Trophoblast cell (in vitro differentiated cells and primary cell): ENCODE measurements around the gene LEAP2.

Source experiments
- DNase-seq, 2 donors: peaks; one replicate each; pipeline ENCODE4 v3.0.0-alpha.2; 2016
- H2AFZ ChIP-seq: 2 replicates; pipeline ENCODE4 v1.6.1; 2013; ENCODE audit warnings: low read length, moderate library complexity, mild to moderate bottlenecking; ENCODE audit not compliant: insufficient read depth, poor library complexity
- H2AK5ac ChIP-seq: 2 replicates; pipeline ENCODE4 v1.6.1; 2013; ENCODE audit warnings: mild to moderate bottlenecking, low read length
- H2BK120ac ChIP-seq: 2 replicates; pipeline ENCODE4 v1.6.1; 2013; ENCODE audit warnings: low read length, mild to moderate bottlenecking, moderate library complexity; ENCODE audit not compliant: insufficient read depth, poor library complexity
- H2BK12ac ChIP-seq: 2 replicates; pipeline ENCODE4 v1.6.1; 2013; ENCODE audit warnings: mild to moderate bottlenecking, low read length, moderate library complexity
- H2BK5ac ChIP-seq: 2 replicates; pipeline ENCODE4 v1.6.1; 2013; ENCODE audit warnings: low read length, low read depth, moderate library complexity, mild to moderate bottlenecking; ENCODE audit not compliant: poor library complexity
- H3K14ac ChIP-seq: 2 replicates; pipeline ENCODE4 v1.6.1; 2013; ENCODE audit warnings: mild to moderate bottlenecking, low read length
- H3K18ac ChIP-seq: 2 replicates; pipeline ENCODE4 v1.6.1; 2013; ENCODE audit warnings: mild to moderate bottlenecking, low read length
- H3K23ac ChIP-seq: 2 replicates; pipeline ENCODE4 v1.6.1; 2013; ENCODE audit warnings: low read length
- H3K27ac ChIP-seq: 2 replicates; pipeline ENCODE4 v1.5.1; 2013; ENCODE audit warnings: low read depth, mild to moderate bottlenecking, inconsistent platforms, low read length, moderate library complexity
- H3K27me3 ChIP-seq: 2 replicates; pipeline ENCODE4 v1.6.1; 2013; ENCODE audit warnings: inconsistent platforms, mild to moderate bottlenecking, low read length, moderate library complexity; ENCODE audit not compliant: insufficient read depth
- H3K36me3 ChIP-seq, 2 experiments: 1 replicate in 1 of 2; 2 replicates in 1 of 2; pipeline ENCODE4 v1.6.1; 2013; ENCODE audit warnings: low read length in 2 of 2, mild to moderate bottlenecking in 2 of 2, moderate library complexity in 1 of 2; ENCODE audit not compliant: insufficient read depth in 2 of 2, control insufficient read depth in 1 of 2
- H3K4ac ChIP-seq: 2 replicates; pipeline ENCODE4 v1.6.1; 2013; ENCODE audit warnings: low read depth, mild to moderate bottlenecking, low read length, moderate library complexity
- H3K4me1 ChIP-seq, 2 experiments: 1 replicate in 1 of 2; 2 replicates in 1 of 2; pipeline ENCODE4 v1.6.1; 2013; ENCODE audit warnings: low read length in 2 of 2, mild to moderate bottlenecking in 2 of 2, moderate library complexity in 1 of 2; ENCODE audit not compliant: insufficient read depth in 2 of 2, control insufficient read depth in 1 of 2
- H3K4me2 ChIP-seq: 2 replicates; pipeline ENCODE4 v1.6.1; 2013; ENCODE audit warnings: inconsistent platforms, mild to moderate bottlenecking, low read length, moderate library complexity
- H3K4me3 ChIP-seq: 2 replicates; pipeline ENCODE4 v1.5.1; 2013; ENCODE audit warnings: mild to moderate bottlenecking, low read depth, low read length, inconsistent platforms
- H3K79me1 ChIP-seq: one replicate; pipeline ENCODE4 v1.6.1; 2013; ENCODE audit warnings: low read length
- H3K79me2 ChIP-seq: 2 replicates; pipeline ENCODE4 v1.6.1; 2013; ENCODE audit warnings: low read length, mild to moderate bottlenecking; ENCODE audit not compliant: control insufficient read depth, insufficient read depth, poor library complexity
- H3K9ac ChIP-seq: 2 replicates; pipeline ENCODE4 v1.6.1; 2013; ENCODE audit warnings: mild to moderate bottlenecking, low read length
- H3K9me3 ChIP-seq: 2 replicates; pipeline ENCODE4 v1.6.1; 2013; ENCODE audit warnings: low read depth, mild to moderate bottlenecking, control low read depth, inconsistent platforms, low read length; ENCODE audit not compliant: insufficient read depth
- H4K12ac ChIP-seq: 2 replicates; pipeline ENCODE4 v1.6.1; 2013; ENCODE audit warnings: low read depth, mild to moderate bottlenecking, low read length, moderate library complexity
- H4K8ac ChIP-seq: 2 replicates; pipeline ENCODE4 v1.6.1; 2013; ENCODE audit warnings: low read depth, mild to moderate bottlenecking, low read length, moderate library complexity
- H4K91ac ChIP-seq: one replicate; pipeline ENCODE4 v1.6.1; 2013; ENCODE audit warnings: low read depth, mild to moderate bottlenecking, low read length, moderate library complexity
- WGBS: extraction: QIAGEN DNeasy Blood & Tissue Kit; methylation state at CpG from one replicate; pipeline ENCODE4 v1.1.7; 2013; ENCODE audit warnings: missing lambda C conversion rate; ENCODE audit not compliant: insufficient read length, insufficient coverage; ENCODE audit errors: extremely low coverage; 5-methylcytosine and 5-hydroxymethylcytosine counted together

LEAP2 gene

DNA sequence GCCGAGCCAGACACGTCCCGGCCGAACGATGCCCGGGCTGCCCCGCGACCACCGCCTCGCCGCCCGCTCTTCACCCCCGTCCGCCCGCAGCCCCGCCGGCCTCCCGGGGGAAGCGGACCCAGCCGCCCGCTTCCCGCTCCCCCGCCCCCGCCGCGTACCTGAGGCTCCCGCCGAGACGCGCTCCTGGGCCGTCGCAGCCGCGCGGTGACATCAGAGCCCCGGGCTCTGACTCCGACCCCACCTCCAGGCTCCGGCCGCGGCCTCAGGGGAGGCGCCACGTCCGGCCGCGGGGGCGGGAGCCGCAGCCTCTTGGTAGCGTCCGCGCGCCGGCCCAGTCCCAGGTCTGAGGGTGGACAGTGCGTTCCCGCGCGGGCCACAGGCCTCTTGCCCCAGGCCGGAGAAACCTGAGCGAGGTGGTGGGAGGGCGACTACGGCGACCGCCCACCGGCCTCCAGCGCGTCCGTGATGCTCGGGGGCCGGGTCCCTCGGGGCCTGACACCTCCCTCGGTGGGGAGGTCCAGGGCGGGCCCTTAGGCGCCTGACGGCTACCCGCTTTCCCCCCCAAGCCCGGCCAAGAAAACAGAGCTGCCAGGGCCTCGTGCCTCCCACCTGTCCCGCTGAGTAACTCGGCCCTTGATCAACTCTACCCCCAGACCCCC lies 42.9 kb upstream of the LEAP2 start, which contains the start of gene SHROOM1:
TSS of gene SHROOM1 (minus strand) at position 212 of the 659 bp plus-strand sequence. CDS start 4,507 bp downstream, outside the sequence.
- Histone ChIP-seq H2AFZ (peak within 1 kb of the TSS; percentile 94), H3K23ac (no peak within 1 kb of the TSS), H2AK5ac (peak within 1 kb of the TSS; percentile 44), H3K79me2 (peaks cover 6% of the 10 kb centered on the region), H3K14ac (peak within 1 kb of the TSS; percentile 94), H3K27ac (peak within 1 kb of the TSS; percentile 24), H3K79me1 (peaks cover 14% of the 10 kb centered on the region), H3K18ac (peak within 1 kb of the TSS; percentile 92), H3K9ac (peak within 1 kb of the TSS; percentile 70), H3K4ac (peak within 1 kb of the TSS; percentile 50), H2BK5ac (peak within 1 kb of the TSS; percentile 31), H2BK12ac (no peak within 1 kb of the TSS), H3K36me3 (no peaks in the 10 kb centered on the region), H2BK120ac (peak within 1 kb of the TSS; percentile 78), H3K4me3 (peak within 1 kb of the TSS; percentile 76), H4K12ac (peak within 1 kb of the TSS; percentile 79), H3K9me3 (no peaks in the 10 kb centered on the region), H4K91ac (peak within 1 kb of the TSS; percentile 93), H4K8ac (peak within 1 kb of the TSS; percentile 91), H3K27me3 (no peaks in the 10 kb centered on the region), H3K4me2 (peak within 1 kb of the TSS; percentile 81), H3K4me1 (peaks cover 17 to 18% of the 10 kb centered on the region in 2 experiments)
- peak; percentile 52 to 67 for DNase-seq
- WGBS: no CpG with 5 or more reads among the region's 78 CpGs

DNA sequence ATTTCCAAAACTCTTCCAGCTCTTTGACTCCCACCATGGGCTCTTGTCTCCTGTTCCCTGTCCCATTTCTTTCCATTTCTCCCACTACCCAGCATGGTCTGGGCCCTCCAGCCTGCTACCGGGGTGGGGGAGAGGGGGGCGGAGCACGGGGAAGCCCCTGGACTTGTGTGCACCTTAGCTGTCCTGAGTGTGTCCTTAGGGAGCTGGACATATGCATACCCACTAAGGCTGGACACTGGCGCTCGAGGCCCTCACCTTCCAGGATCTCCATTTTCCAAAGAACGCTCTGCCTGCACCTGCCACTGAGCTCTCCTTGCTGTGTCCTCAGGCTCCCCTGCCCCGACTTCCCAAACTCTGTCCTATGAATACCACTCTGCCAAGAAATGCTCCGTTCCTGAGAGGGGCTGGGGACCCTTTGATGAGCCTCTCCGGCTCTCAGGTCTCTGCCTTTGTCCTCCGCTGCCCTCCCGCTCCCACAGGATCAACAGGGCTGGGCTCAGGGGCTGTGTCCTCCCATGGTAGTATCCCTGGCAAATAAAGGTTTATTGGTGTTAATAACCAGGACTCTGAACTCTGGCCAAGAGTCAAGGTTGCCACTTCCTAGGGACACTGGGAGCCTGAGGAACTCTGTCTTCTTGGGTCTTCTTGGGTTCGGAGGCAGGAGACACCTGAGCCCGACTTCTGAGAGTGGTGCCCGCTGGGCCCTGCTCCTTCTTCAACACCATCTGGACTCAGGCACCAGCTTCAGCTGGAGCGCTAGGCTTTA lies 42.2 kb upstream of the LEAP2 start:
- DNase-seq: no peak
- Histone ChIP-seq H2BK5ac (no peak overlapping the region), H3K27me3 (no peaks in the 10 kb centered on the region), H3K79me2 (peaks cover 6% of the 10 kb centered on the region), H4K91ac (peak overlapping the region; percentile 93), H3K4me2 (peak overlapping the region; percentile 81), H4K8ac (peak overlapping the region; percentile 91), H3K9me3 (no peaks in the 10 kb centered on the region), H2BK120ac (no peak overlapping the region), H3K36me3 (no peaks in the 10 kb centered on the region), H3K27ac (no peak overlapping the region), H4K12ac (peak overlapping the region; percentile 73), H3K4me1 (peaks cover 11% of the 10 kb centered on the region in 2 experiments), H3K23ac (no peak overlapping the region), H2AFZ (no peak overlapping the region), H3K4ac (no peak overlapping the region), H2BK12ac (no peak overlapping the region), H3K14ac (no peak overlapping the region), H3K4me3 (peak overlapping the region; percentile 76), H3K18ac (no peak overlapping the region), H3K9ac (no peak overlapping the region), H3K79me1 (peaks cover 9% of the 10 kb centered on the region), H2AK5ac (peak overlapping the region; percentile 3)
- no CpG with 5 or more reads among the region's 15 CpGs for WGBS

DNA sequence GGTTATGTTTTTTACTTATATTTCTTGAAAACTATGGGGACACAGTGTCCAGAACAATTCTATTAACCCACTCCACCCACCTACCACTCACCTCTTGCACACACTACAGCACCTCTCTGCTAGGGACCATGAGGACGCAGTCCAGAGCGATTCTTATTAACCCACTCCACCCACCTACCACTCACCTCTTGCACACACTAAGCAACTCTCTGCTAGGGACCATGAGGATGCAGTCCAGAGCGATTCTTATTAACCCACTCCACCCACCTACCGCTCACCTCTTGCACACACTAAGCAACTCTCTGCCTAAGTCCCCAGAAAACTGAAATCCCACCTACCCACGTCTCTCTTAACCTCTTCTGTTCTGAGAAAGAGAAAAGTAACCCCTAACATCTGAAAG lies 40.9 kb upstream of the LEAP2 start:
- no peak for DNase-seq
- H3K79me2 ChIP-seq: peaks cover 6% of the 10 kb centered on the region
- no peak overlapping the region for H4K91ac ChIP-seq
- H3K23ac ChIP-seq: no peak overlapping the region
- no peak overlapping the region for H2AK5ac ChIP-seq
- no peak overlapping the region for H2BK5ac ChIP-seq
- no peak overlapping the region for H2BK120ac ChIP-seq
- H2AFZ ChIP-seq: no peak overlapping the region
- H3K79me1 ChIP-seq: peaks cover 9% of the 10 kb centered on the region
- no peaks in the 10 kb centered on the region for H3K27me3 ChIP-seq
- no peak overlapping the region for H2BK12ac ChIP-seq
- no peaks in the 10 kb centered on the region for H3K9me3 ChIP-seq
- no peak overlapping the region for H4K12ac ChIP-seq
- H3K4me1 ChIP-seq: peaks cover 8 to 9% of the 10 kb centered on the region in 2 experiments
- no peak overlapping the region for H3K4me3 ChIP-seq
- no peak overlapping the region for H3K14ac ChIP-seq
- no peak overlapping the region for H3K4ac ChIP-seq
- no CpG with 5 or more reads among the region's 5 CpGs for WGBS
- H4K8ac ChIP-seq: no peak overlapping the region
- no peak overlapping the region for H3K18ac ChIP-seq
- no peak overlapping the region for H3K9ac ChIP-seq
- H3K4me2 ChIP-seq: no peak overlapping the region
- H3K36me3 ChIP-seq: no peaks in the 10 kb centered on the region
- H3K27ac ChIP-seq: no peak overlapping the region

DNA sequence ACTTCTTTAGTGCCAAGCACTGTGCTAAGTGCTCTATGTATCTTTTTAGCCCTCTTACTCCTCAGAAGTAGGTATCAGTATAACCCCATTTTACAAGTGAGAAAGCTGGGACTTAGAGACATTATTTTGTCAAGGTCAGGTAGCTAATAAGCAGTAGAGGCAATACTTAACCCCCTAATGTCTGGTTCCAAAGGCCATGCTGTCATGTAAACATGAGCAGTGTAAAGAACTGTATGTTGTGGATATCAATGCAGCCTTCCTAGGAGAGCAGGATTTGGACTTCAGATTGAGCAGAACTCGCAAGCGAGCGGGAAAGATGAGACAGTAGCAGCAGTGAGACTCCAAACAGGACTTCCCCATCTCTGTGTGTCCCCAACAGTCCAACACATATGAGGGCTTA lies 39.4 kb upstream of the LEAP2 start:
- H3K4me1 ChIP-seq: peaks cover 8 to 9% of the 10 kb centered on the region in 2 experiments
- H2AK5ac ChIP-seq: no peak overlapping the region
- DNase-seq: no peak
- H3K79me1 ChIP-seq: peaks cover 9% of the 10 kb centered on the region
- H3K4ac ChIP-seq: no peak overlapping the region
- no peak overlapping the region for H2BK5ac ChIP-seq
- H3K9ac ChIP-seq: no peak overlapping the region
- no peak overlapping the region for H4K91ac ChIP-seq
- no peak overlapping the region for H3K18ac ChIP-seq
- no peak overlapping the region for H4K8ac ChIP-seq
- no peak overlapping the region for H3K4me2 ChIP-seq
- no peak overlapping the region for H2BK12ac ChIP-seq
- no peak overlapping the region for H2AFZ ChIP-seq
- no peaks in the 10 kb centered on the region for H3K27me3 ChIP-seq
- H3K14ac ChIP-seq: no peak overlapping the region
- H4K12ac ChIP-seq: no peak overlapping the region
- no peak overlapping the region for H2BK120ac ChIP-seq
- H3K36me3 ChIP-seq: no peaks in the 10 kb centered on the region
- H3K9me3 ChIP-seq: no peaks in the 10 kb centered on the region
- no CpG with 5 or more reads among the region's 3 CpGs for WGBS
- H3K79me2 ChIP-seq: peaks cover 6% of the 10 kb centered on the region
- no peak overlapping the region for H3K27ac ChIP-seq
- no peak overlapping the region for H3K4me3 ChIP-seq
- H3K23ac ChIP-seq: no peak overlapping the region
